SU-DHL-6 (cell line): ENCODE data around the gene GFOD1.

Experiments used
- H2AFZ ChIP-seq: fragments of 200-600 bp; sonication (generic); 2 replicates; pipeline ENCODE4 v1.6.1; 2014; ENCODE audit warnings: low read depth, mild to moderate bottlenecking, moderate library complexity, mixed read lengths, antibody characterized with exemption, low read length; ENCODE audit not compliant: severe bottlenecking
- H3F3A ChIP-seq: fragments of 200-600 bp; shearing (Covaris generic); 2 replicates; pipeline ENCODE4 v1.6.0; 2016; ENCODE audit warnings: antibody characterized with exemption, mild to moderate bottlenecking; ENCODE audit not compliant: insufficient read depth
- H3K27ac ChIP-seq: fragments of 200-600 bp; sonication (generic); 2 replicates; pipeline ENCODE4 v1.5.1; 2016; ENCODE audit warnings: low read depth, mild to moderate bottlenecking, low read length, moderate library complexity, mixed read lengths
- H3K27me3 ChIP-seq: fragments of 200-600 bp; sonication (generic), shearing (Covaris generic); 2 replicates; pipeline ENCODE4 v1.6.0; 2014; ENCODE audit warnings: mild to moderate bottlenecking, low read length
- H3K36me3 ChIP-seq: fragments of 200-600 bp; sonication (generic); 2 replicates; pipeline ENCODE4 v1.6.1; 2014; ENCODE audit warnings: mild to moderate bottlenecking, low read length, mixed read lengths
- H3K4me2 ChIP-seq: fragments of 300-600, 200-600 bp; shearing (Covaris generic), sonication (generic); 2 replicates; pipeline ENCODE4 v1.6.0; 2014; ENCODE audit warnings: low read length, low read depth, mild to moderate bottlenecking; ENCODE audit not compliant: poor library complexity, severe bottlenecking
- H3K4me3 ChIP-seq: fragments of 200-600 bp; sonication (generic); 2 replicates; pipeline ENCODE4 v1.5.1; 2014; ENCODE audit warnings: antibody characterized with exemption, low read length, mild to moderate bottlenecking, mixed read lengths; ENCODE audit not compliant: insufficient read depth, poor library complexity, severe bottlenecking
- H3K79me2 ChIP-seq: fragments of 200-600 bp; sonication (generic); 2 replicates; pipeline ENCODE4 v1.6.1; 2014; ENCODE audit warnings: mild to moderate bottlenecking, low read length, moderate library complexity; ENCODE audit not compliant: insufficient read depth
- H3K9ac ChIP-seq: fragments of 200-600 bp; sonication (generic); 2 replicates; pipeline ENCODE4 v1.7.0; 2014; ENCODE audit warnings: mild to moderate bottlenecking, low read length
- H3K9me2 ChIP-seq: fragments of 200-600 bp; sonication (generic); replicated peaks from 2 replicates; pipeline ENCODE4 v1.6.1; 2014; ENCODE audit warnings: low read length; ENCODE audit not compliant: insufficient read depth
- H3K9me3 ChIP-seq: fragments of 200-600 bp; sonication (generic); 2 replicates; pipeline ENCODE4 v1.6.1; 2014; ENCODE audit warnings: low read length, mixed read lengths; ENCODE audit not compliant: insufficient read depth
- H4K20me1 ChIP-seq: fragments of 200-600 bp; sonication (generic); 2 replicates; pipeline ENCODE4 v1.6.1; 2014; ENCODE audit warnings: low read depth, mild to moderate bottlenecking, antibody characterized with exemption, low read length, moderate library complexity, mixed read lengths
- CTCF ChIP-seq: fragments of 200-600 bp; sonication (generic); IDR thresholded peaks from one replicate; pipeline ENCODE4 v1.5.1; 2017; ENCODE audit warnings: antibody characterized with exemption, mild to moderate bottlenecking, low read length, moderate library complexity; ENCODE audit not compliant: insufficient read depth, poor library complexity, severe bottlenecking
- EZH2phosphoT487 ChIP-seq: fragments of 200-600 bp; sonication (generic), shearing (Covaris generic); conservative IDR thresholded peaks from 2 replicates; pipeline ENCODE4 v1.6.1; 2018; ENCODE audit warnings: mild to moderate bottlenecking, antibody characterized with exemption, low read length, moderate library complexity, mixed read lengths

GFOD1 gene

DNA sequence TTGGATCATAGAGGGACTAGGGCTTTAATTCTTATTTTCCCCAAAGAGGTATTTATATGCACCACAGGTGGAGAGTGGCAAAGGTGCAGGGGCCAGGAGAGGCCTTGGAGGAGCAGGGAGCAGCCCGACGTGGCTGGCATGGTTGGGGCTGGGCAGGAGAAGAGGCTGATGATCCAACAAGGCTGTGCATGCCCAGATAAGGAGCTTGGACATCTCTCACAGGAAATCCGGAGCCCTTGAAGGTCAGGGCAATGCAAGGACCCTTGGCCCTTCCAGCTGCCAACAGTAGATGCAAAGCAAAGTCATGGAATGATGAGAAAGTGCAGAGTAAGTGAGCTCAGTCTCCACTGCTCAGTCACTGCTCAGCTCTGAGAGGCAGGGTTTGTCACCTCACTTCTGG, 47.1 kb upstream of the GFOD1 start:
- no peak overlapping the region for H3K4me3 ChIP-seq
- no peaks in the 10 kb centered on the region for H3F3A ChIP-seq
- H3K27me3 ChIP-seq: no peaks in the 10 kb centered on the region
- H4K20me1 ChIP-seq: no peaks in the 10 kb centered on the region
- H2AFZ ChIP-seq: no peak overlapping the region
- H3K4me2 ChIP-seq: no peak overlapping the region
- no peaks in the 10 kb centered on the region for H3K79me2 ChIP-seq
- H3K9ac ChIP-seq: no peak overlapping the region
- H3K36me3 ChIP-seq: no peaks in the 10 kb centered on the region
- H3K27ac ChIP-seq: no peak overlapping the region
- no peaks in the 10 kb centered on the region for H3K9me3 ChIP-seq
- TF ChIP-seq EZH2phosphoT487 (no peak), CTCF (no peak)
- no peaks in the 10 kb centered on the region for H3K9me2 ChIP-seq

GRCh38 chr6:13531956-13532355, 44.6 kb upstream of the GFOD1 start:
- H3K9me3 ChIP-seq: no peaks in the 10 kb centered on the region
- H3K4me3 ChIP-seq: no peak overlapping the region
- H3K9ac ChIP-seq: no peak overlapping the region
- H3K9me2 ChIP-seq: no peaks in the 10 kb centered on the region
- TF ChIP-seq CTCF (no peak), EZH2phosphoT487 (no peak)
- no peaks in the 10 kb centered on the region for H3K27me3 ChIP-seq
- no peak overlapping the region for H2AFZ ChIP-seq
- no peaks in the 10 kb centered on the region for H3K79me2 ChIP-seq
- H4K20me1 ChIP-seq: no peaks in the 10 kb centered on the region
- no peak overlapping the region for H3K27ac ChIP-seq
- no peaks in the 10 kb centered on the region for H3K36me3 ChIP-seq
- peaks cover 9% of the 10 kb centered on the region; the same call in 1 of the 2 replicates for H3F3A ChIP-seq
- H3K4me2 ChIP-seq: no peak overlapping the region

GRCh38 chr6:13528777-13529343, 41.5 kb upstream of the GFOD1 start:
- Histone ChIP-seq H2AFZ (no peak overlapping the region), H3K4me2 (no peak overlapping the region), H3K9ac (no peak overlapping the region), H3K27me3 (no peaks in the 10 kb centered on the region), H4K20me1 (no peaks in the 10 kb centered on the region), H3K9me3 (no peaks in the 10 kb centered on the region), H3K4me3 (no peak overlapping the region), H3F3A (peaks cover 15% of the 10 kb centered on the region; the same call in 1 of the 2 replicates), H3K36me3 (no peaks in the 10 kb centered on the region), H3K27ac (no peak overlapping the region), H3K79me2 (no peaks in the 10 kb centered on the region), H3K9me2 (no peaks in the 10 kb centered on the region)
- TF ChIP-seq CTCF: no peak
- no peak for TF ChIP-seq EZH2phosphoT487
